Thyroid gland (tissue), 4 donors: Measurements from ENCODE around the gene FAM171A2.
A peak's percentile ranks its signal among the peaks of the same experiment; 100 is the strongest.

Experiments used
- CTCF ChIP-seq, 6 experiments: fragments of 200-600 bp in 3 of 6; fragments of 450-650 bp in 3 of 6; sonication (generic) in 3 of 6; IDR thresholded peaks; one replicate each; pipeline ENCODE4 v1.5.1; 2016 to 2019; ENCODE audit warnings: antibody characterized with exemption in 6 of 6, mild to moderate bottlenecking in 2 of 6, inconsistent platforms in 1 of 6, moderate library complexity in 1 of 6
- POLR2A ChIP-seq, 2 donors: fragments of 450-650 bp; IDR thresholded peaks; one replicate each; pipeline ENCODE4 v1.6.1; 2017; ENCODE audit warnings: antibody characterized with exemption in 2 of 2, mild to moderate bottlenecking in 2 of 2, moderate library complexity in 1 of 2

- TF ChIP-seq POLR2A (IDR thresholded peaks at IDR 0.05) (no peak), CTCF (IDR thresholded peaks at IDR 0.05) (peak in 3 of 6 experiments; percentile 33 to 43 (median 33))
Observed at GRCh38 chr17:44376124-44376523, 12.5 kb upstream of the FAM171A2 start.
